HEK293 (cell line): Measurements from ENCODE around the gene KCTD17.

ENCODE experiments used
- ATF2 ChIP-seq: fragments of 450-650 bp; formaldehyde crosslinking; IDR thresholded peaks from 2 replicates; pipeline ENCODE4 v1.5.1; 2016; ENCODE audit warnings: missing biosample characterization, missing genetic modification characterization, low read depth
- BCL6B ChIP-seq: fragments of 450-650 bp; formaldehyde crosslinking; IDR thresholded peaks from 2 replicates; pipeline ENCODE4 v1.5.1; 2017; ENCODE audit warnings: missing biosample characterization, missing genetic modification characterization
- CTCF ChIP-seq: fragments of 450-650 bp; formaldehyde crosslinking; IDR thresholded peaks from 2 replicates; pipeline ENCODE4 v1.5.1; 2016; ENCODE audit warnings: missing biosample characterization, missing genetic modification characterization
- KLF8 ChIP-seq: fragments of 450-650 bp; formaldehyde crosslinking; IDR thresholded peaks from 2 replicates; pipeline ENCODE4 v1.5.1; 2016; ENCODE audit warnings: missing biosample characterization, missing genetic modification characterization
- SCRT1 ChIP-seq: fragments of 450-650 bp; formaldehyde crosslinking; IDR thresholded peaks from 2 replicates; pipeline ENCODE4 v1.5.1; 2016; ENCODE audit warnings: missing biosample characterization, missing genetic modification characterization, borderline replicate concordance
- SETDB1 ChIP-seq: IDR thresholded peaks from one replicate; pipeline ENCODE4 v1.6.1; 2017; ENCODE audit warnings: mild to moderate bottlenecking, low read length, moderate library complexity, mixed read lengths; ENCODE audit not compliant: insufficient read length
- WT1 ChIP-seq: fragments of 450-650 bp; formaldehyde crosslinking; IDR thresholded peaks from 2 replicates; pipeline ENCODE4 v1.5.1; 2016; ENCODE audit warnings: missing biosample characterization, missing genetic modification characterization
- ZNF16 ChIP-seq: fragments of 450-650 bp; formaldehyde crosslinking; IDR thresholded peaks from 2 replicates; pipeline ENCODE4 v1.5.1; 2016; ENCODE audit warnings: low read depth, missing biosample characterization, missing genetic modification characterization
- ZNF223 ChIP-seq: fragments of 450-650 bp; formaldehyde crosslinking; IDR thresholded peaks from 2 replicates; pipeline ENCODE4 v1.5.1; 2016; ENCODE audit warnings: missing biosample characterization, missing genetic modification characterization
- ZNF362 ChIP-seq: fragments of 450-650 bp; formaldehyde crosslinking; IDR thresholded peaks from 2 replicates; pipeline ENCODE4 v1.5.1; 2016; ENCODE audit warnings: missing biosample characterization, missing genetic modification characterization
- ZNF394 ChIP-seq: fragments of 450-650 bp; formaldehyde crosslinking; IDR thresholded peaks from 2 replicates; pipeline ENCODE4 v1.5.1; 2016; ENCODE audit warnings: missing biosample characterization, missing genetic modification characterization, mild to moderate bottlenecking, moderate library complexity, borderline replicate concordance
- ZNF398 ChIP-seq: fragments of 450-650 bp; formaldehyde crosslinking; IDR thresholded peaks from 2 replicates; pipeline ENCODE4 v1.5.1; 2017; ENCODE audit warnings: missing biosample characterization, missing genetic modification characterization
- ZNF433 ChIP-seq: fragments of 450-650 bp; formaldehyde crosslinking; IDR thresholded peaks from 2 replicates; pipeline ENCODE4 v1.5.1; 2016; ENCODE audit warnings: missing biosample characterization, missing genetic modification characterization, low read depth
- ZNF473 ChIP-seq: fragments of 450-650 bp; formaldehyde crosslinking; IDR thresholded peaks from 2 replicates; pipeline ENCODE4 v1.5.1; 2017; ENCODE audit warnings: missing biosample characterization, missing genetic modification characterization
- ZNF48 ChIP-seq: fragments of 450-650 bp; formaldehyde crosslinking; IDR thresholded peaks from 2 replicates; pipeline ENCODE4 v1.5.1; 2016; ENCODE audit warnings: missing biosample characterization, missing genetic modification characterization
- ZNF488 ChIP-seq: fragments of 450-650 bp; formaldehyde crosslinking; IDR thresholded peaks from 2 replicates; pipeline ENCODE4 v1.5.1; 2016; ENCODE audit warnings: missing biosample characterization, missing genetic modification characterization
- ZNF561 ChIP-seq: fragments of 450-650 bp; IDR thresholded peaks from 2 replicates; pipeline ENCODE4 v1.5.1; 2018; ENCODE audit warnings: missing biosample characterization, missing genetic modification characterization, borderline replicate concordance
- ZNF660 ChIP-seq: fragments of 450-650 bp; IDR thresholded peaks from 2 replicates; pipeline ENCODE4 v1.5.1; 2018; ENCODE audit warnings: missing biosample characterization, mild to moderate bottlenecking, missing genetic modification characterization
- ZNF704 ChIP-seq: fragments of 450-650 bp; formaldehyde crosslinking; IDR thresholded peaks from 2 replicates; pipeline ENCODE4 v1.5.1; 2016; ENCODE audit warnings: missing biosample characterization, missing genetic modification characterization

Gene KCTD17

GRCh38 chr22:37098976-37099591 is 47.5 kb downstream of the KCTD17 start (continued):
- TF ChIP-seq ATF2, result peak; percentile 88
- peak; percentile 84; the same call in 1 of the 2 replicates for TF ChIP-seq ZNF394 (tag by site-specific recombination)
- TF ChIP-seq ZNF223, result no peak
- 0 out of 2 replicates have a peak, but pooled peaks have one; percentile 9 for TF ChIP-seq ZNF398 (tag by site-specific recombination)
- peak; percentile 63; the same call in 1 of the 2 replicates for TF ChIP-seq CTCF
- no peak for TF ChIP-seq ZNF488 (tag by site-specific recombination)
- TF ChIP-seq SCRT1 (tag by site-specific recombination), result no peak
- no peak for TF ChIP-seq ZNF48 (tag by site-specific recombination)
- no peak for TF ChIP-seq ZNF561 (tag by site-specific recombination)
- TF ChIP-seq ZNF660 (tag by site-specific recombination), result no peak
- TF ChIP-seq ZNF433 (tag by site-specific recombination), result no peak
- no peak for TF ChIP-seq BCL6B
- TF ChIP-seq WT1, result no peak
- TF ChIP-seq ZNF473 (tag by site-specific recombination), result no peak
- no peak for TF ChIP-seq ZNF362 (tag by site-specific recombination)
- TF ChIP-seq ZNF704 (tag by site-specific recombination), result no peak
- TF ChIP-seq SETDB1, result no peak
- no peak for TF ChIP-seq ZNF16
- TF ChIP-seq KLF8 (tag by site-specific recombination), result peak; percentile 40; the same call in 1 of the 2 replicates
